Upper lobe of left lung (tissue), 4 donors: ENCODE data around the gene UGT1A10.

Experiments
- EP300 ChIP-seq, 4 donors: sonication (generic); formaldehyde crosslinking; IDR thresholded peaks; one replicate each; pipeline ENCODE4 v1.5.1; 2017; ENCODE audit warnings: antibody characterized with exemption in 4 of 4, control low read depth in 2 of 4
- POLR2A ChIP-seq, 4 donors: fragments of 450-650 bp; IDR thresholded peaks; one replicate each; pipeline ENCODE4 v1.5.1; 2016 to 2017; ENCODE audit warnings: antibody characterized with exemption in 4 of 4, mild to moderate bottlenecking in 2 of 4
- POLR2AphosphoS5 ChIP-seq, 2 donors: sonication (generic); formaldehyde crosslinking; IDR thresholded peaks; one replicate each; pipeline ENCODE4 v1.5.1; 2017; ENCODE audit warnings: antibody characterized with exemption in 2 of 2
- TF ChIP-seq, protein P1 (sequence below), 6 experiments: fragments of 450-650 bp in 4 of 6; fragments of 200-600 bp in 2 of 6; sonication (generic) in 2 of 6; IDR thresholded peaks; one replicate each; pipeline ENCODE4 v1.5.1; 2016 to 2019; ENCODE audit warnings: antibody characterized with exemption in 6 of 6

DNA sequence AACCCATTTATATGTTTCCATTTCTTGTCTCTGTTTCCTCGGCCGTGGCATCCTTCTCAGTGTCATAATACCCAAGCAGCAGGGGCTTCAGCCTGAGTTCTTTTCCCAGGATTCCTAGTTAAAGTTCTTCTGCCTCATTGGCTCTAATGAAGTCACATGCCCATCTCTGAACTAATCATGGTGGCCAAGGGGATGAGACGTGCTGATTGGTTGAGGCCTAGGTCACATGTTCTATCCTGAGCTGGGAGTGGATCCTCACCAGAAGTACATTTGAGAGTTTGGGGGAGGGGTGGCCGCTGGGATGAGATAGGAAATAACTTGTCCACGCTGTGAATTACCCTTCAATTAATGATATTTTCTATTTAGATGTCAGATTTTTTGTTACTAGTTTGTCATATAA, 72.7 kb downstream of the UGT1A10 start:
- TF ChIP-seq, protein P1, sequence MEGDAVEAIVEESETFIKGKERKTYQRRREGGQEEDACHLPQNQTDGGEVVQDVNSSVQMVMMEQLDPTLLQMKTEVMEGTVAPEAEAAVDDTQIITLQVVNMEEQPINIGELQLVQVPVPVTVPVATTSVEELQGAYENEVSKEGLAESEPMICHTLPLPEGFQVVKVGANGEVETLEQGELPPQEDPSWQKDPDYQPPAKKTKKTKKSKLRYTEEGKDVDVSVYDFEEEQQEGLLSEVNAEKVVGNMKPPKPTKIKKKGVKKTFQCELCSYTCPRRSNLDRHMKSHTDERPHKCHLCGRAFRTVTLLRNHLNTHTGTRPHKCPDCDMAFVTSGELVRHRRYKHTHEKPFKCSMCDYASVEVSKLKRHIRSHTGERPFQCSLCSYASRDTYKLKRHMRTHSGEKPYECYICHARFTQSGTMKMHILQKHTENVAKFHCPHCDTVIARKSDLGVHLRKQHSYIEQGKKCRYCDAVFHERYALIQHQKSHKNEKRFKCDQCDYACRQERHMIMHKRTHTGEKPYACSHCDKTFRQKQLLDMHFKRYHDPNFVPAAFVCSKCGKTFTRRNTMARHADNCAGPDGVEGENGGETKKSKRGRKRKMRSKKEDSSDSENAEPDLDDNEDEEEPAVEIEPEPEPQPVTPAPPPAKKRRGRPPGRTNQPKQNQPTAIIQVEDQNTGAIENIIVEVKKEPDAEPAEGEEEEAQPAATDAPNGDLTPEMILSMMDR (IDR thresholded peaks at IDR 0.05) = no peak
- TF ChIP-seq EP300 (IDR thresholded peaks at IDR 0.05) = no peak
- TF ChIP-seq POLR2A (IDR thresholded peaks at IDR 0.05) = no peak
- no peak for TF ChIP-seq POLR2AphosphoS5 (IDR thresholded peaks at IDR 0.05)
